ES-I3 (cell line): ENCODE results near the gene PRF1.

Source experiments
- H3K36me3 ChIP-seq: 2 replicates; pipeline ENCODE4 v1.6.1; 2013; ENCODE audit warnings: mild to moderate bottlenecking, low read length, control low read depth, moderate library complexity; ENCODE audit not compliant: insufficient read depth
- H3K4me1 ChIP-seq: 2 replicates; pipeline ENCODE4 v1.6.1; 2013; ENCODE audit warnings: mild to moderate bottlenecking, control low read depth, low read length; ENCODE audit not compliant: insufficient read depth
- H3K9ac ChIP-seq: 2 replicates; pipeline ENCODE4 v1.6.1; 2013; ENCODE audit warnings: low read depth, mild to moderate bottlenecking, low read length, moderate library complexity
- H3K9me3 ChIP-seq: 2 replicates; pipeline ENCODE4 v1.6.1; 2013; ENCODE audit warnings: mild to moderate bottlenecking, low read length, moderate library complexity; ENCODE audit not compliant: control insufficient read depth, insufficient read depth

PRF1 gene

GRCh38 chr10:70558871-70559810, 43.4 kb downstream of the PRF1 start:
- H3K4me1 ChIP-seq = peaks cover 11% of the 10 kb centered on the region
- no peaks in the 10 kb centered on the region; the same call in 1 of the 2 replicates for H3K36me3 ChIP-seq
- H3K9ac ChIP-seq = peak overlapping the region; percentile 11; the same call in 1 of the 2 replicates
- no peaks in the 10 kb centered on the region for H3K9me3 ChIP-seq

GRCh38 chr10:70558295-70558694, 44.2 kb downstream of the PRF1 start:
- Histone ChIP-seq H3K36me3 (no peaks in the 10 kb centered on the region; the same call in 1 of the 2 replicates), H3K9me3 (no peaks in the 10 kb centered on the region), H3K4me1 (peaks cover 11% of the 10 kb centered on the region), H3K9ac (no peak overlapping the region)

GRCh38 chr10:70557876-70558275, 44.7 kb downstream of the PRF1 start:
- peaks cover 11% of the 10 kb centered on the region for H3K4me1 ChIP-seq
- no peaks in the 10 kb centered on the region; the same call in 1 of the 2 replicates for H3K36me3 ChIP-seq
- no peak overlapping the region for H3K9ac ChIP-seq
- H3K9me3 ChIP-seq = no peaks in the 10 kb centered on the region

GRCh38 chr10:70557086-70557845, 45.3 kb downstream of the PRF1 start:
- H3K4me1 ChIP-seq = peaks cover 11% of the 10 kb centered on the region
- H3K9me3 ChIP-seq = no peaks in the 10 kb centered on the region
- no peaks in the 10 kb centered on the region; the same call in 1 of the 2 replicates for H3K36me3 ChIP-seq
- H3K9ac ChIP-seq = no peak overlapping the region

GRCh38 chr10:70555371-70555770, 47.2 kb downstream of the PRF1 start:
- no peaks in the 10 kb centered on the region for H3K36me3 ChIP-seq
- peaks cover 11% of the 10 kb centered on the region for H3K4me1 ChIP-seq
- no peaks in the 10 kb centered on the region for H3K9me3 ChIP-seq
- no peak overlapping the region for H3K9ac ChIP-seq

- no peak overlapping the region for H3K9ac ChIP-seq
- no peaks in the 10 kb centered on the region for H3K9me3 ChIP-seq
- H3K4me1 ChIP-seq = no peaks in the 10 kb centered on the region
- H3K36me3 ChIP-seq = no peaks in the 10 kb centered on the region
These were observed 50.0 kb downstream of the PRF1 start for GRCh38 chr10:70552586-70552985.

GRCh38 chr10:70551971-70552422, 50.5 kb downstream of the PRF1 start:
- Histone ChIP-seq H3K36me3 (no peaks in the 10 kb centered on the region), H3K4me1 (no peaks in the 10 kb centered on the region), H3K9ac (no peak overlapping the region), H3K9me3 (no peaks in the 10 kb centered on the region)

GRCh38 chr10:70551466-70551865, 51.1 kb downstream of the PRF1 start:
- Histone ChIP-seq H3K9ac (no peak overlapping the region), H3K4me1 (no peaks in the 10 kb centered on the region), H3K9me3 (no peaks in the 10 kb centered on the region), H3K36me3 (no peaks in the 10 kb centered on the region)

GRCh38 chr10:70550459-70550858, 52.1 kb downstream of the PRF1 start:
- no peaks in the 10 kb centered on the region for H3K9me3 ChIP-seq
- no peak overlapping the region for H3K9ac ChIP-seq
- no peaks in the 10 kb centered on the region for H3K4me1 ChIP-seq
- H3K36me3 ChIP-seq = no peaks in the 10 kb centered on the region

GRCh38 chr10:70549962-70550458, 52.5 kb downstream of the PRF1 start:
- Histone ChIP-seq H3K4me1 (no peaks in the 10 kb centered on the region), H3K9ac (no peak overlapping the region), H3K36me3 (no peaks in the 10 kb centered on the region), H3K9me3 (no peaks in the 10 kb centered on the region)

- H3K4me1 ChIP-seq = no peaks in the 10 kb centered on the region
- H3K9ac ChIP-seq = no peak overlapping the region
- no peaks in the 10 kb centered on the region for H3K9me3 ChIP-seq
- no peaks in the 10 kb centered on the region for H3K36me3 ChIP-seq
These were observed 53.1 kb downstream of the PRF1 start for GRCh38 chr10:70549351-70549961.
